Fibroblast of pulmonary artery (primary cell): Measurements from ENCODE around the gene HNRNPLL.

Experiments used
- DNase-seq: peaks from one replicate; pipeline ENCODE4 v3.0.0-alpha.2; 2010; ENCODE audit warnings: low read depth
- H3K4me3 ChIP-seq: replicated peaks from 2 replicates; pipeline ENCODE4 v1.5.1; 2011; ENCODE audit warnings: low read depth, mild to moderate bottlenecking, control low read depth, low read length, moderate library complexity
- CTCF ChIP-seq: IDR thresholded peaks from 2 replicates; pipeline ENCODE4 v1.5.1; 2011; ENCODE audit warnings: mild to moderate bottlenecking, control low read depth, low read length, inconsistent platforms; ENCODE audit errors: missing control alignments

Gene HNRNPLL

GRCh38 chr2:38605298-38605830 is 2.6 kb upstream of the HNRNPLL start:
- no peak for DNase-seq
- H3K4me3 ChIP-seq = no peak overlapping the region
- TF ChIP-seq CTCF = no peak

GRCh38 chr2:38603402-38604290 is 918 bp upstream of the HNRNPLL start:
- peak; percentile 83 for DNase-seq
- TF ChIP-seq CTCF = peak; percentile 89
- H3K4me3 ChIP-seq = peak overlapping the region; percentile 70

GRCh38 chr2:38602136-38602731 is 494 bp downstream of the HNRNPLL start:
- peak overlapping the region; percentile 70 for H3K4me3 ChIP-seq
- DNase-seq = no peak
- TF ChIP-seq CTCF = no peak

- peak; percentile 57 for DNase-seq
- no peak for TF ChIP-seq CTCF
- peak overlapping the region; percentile 70 for H3K4me3 ChIP-seq
These were observed 1.1 kb downstream of the HNRNPLL start for GRCh38 chr2:38601463-38602135.

- peak overlapping the region; percentile 70 for H3K4me3 ChIP-seq
- no peak for DNase-seq
- no peak for TF ChIP-seq CTCF
These were observed 1.7 kb downstream of the HNRNPLL start for GRCh38 chr2:38600921-38601455.

GRCh38 chr2:38600242-38600891 is 2.4 kb downstream of the HNRNPLL start:
- H3K4me3 ChIP-seq = peak overlapping the region; percentile 70
- DNase-seq = peak; percentile 32
- no peak for TF ChIP-seq CTCF
